Fibroblast of lung (primary cell): ENCODE results near the gene GET4.

Experiments used
- CTCF ChIP-seq, 2 donors: IDR thresholded peaks in 1 of 2; conservative IDR thresholded peaks in 1 of 2; 1 replicate in 1 of 2; 2 replicates in 1 of 2; pipeline ENCODE4 v1.5.1; 2011 to 2012; ENCODE audit warnings: low read length in 2 of 2, control low read depth in 1 of 2, inconsistent platforms in 1 of 2, low read depth in 1 of 2, mild to moderate bottlenecking in 1 of 2
- EZH2 ChIP-seq: IDR thresholded peaks from 2 replicates; pipeline ENCODE4 v1.5.1; 2012; ENCODE audit warnings: low read length, control low read depth, mild to moderate bottlenecking; ENCODE audit errors: missing control alignments

DNA sequence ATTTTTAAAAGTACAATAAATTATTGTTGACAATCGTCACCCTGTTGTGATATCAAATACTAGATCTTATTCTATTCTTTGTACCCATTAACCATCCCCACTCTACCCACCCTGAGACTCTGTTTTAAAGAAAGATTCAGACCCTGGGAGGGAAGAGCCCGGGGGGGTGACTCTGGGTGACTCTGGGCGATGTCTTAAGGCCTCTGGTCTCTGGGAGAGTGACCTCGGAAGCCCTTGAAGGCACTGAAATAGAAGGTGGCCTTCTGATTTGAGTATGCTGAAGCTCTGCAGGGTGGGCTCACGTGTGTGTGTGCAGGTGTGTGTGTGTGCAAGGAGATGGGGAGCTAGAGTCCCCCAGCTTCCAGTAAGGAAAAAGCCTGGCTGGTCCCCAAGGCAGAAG, 68.4 kb downstream of the GET4 start:
- TF ChIP-seq EZH2 (no peak), CTCF (conservative IDR thresholded peaks at IDR 0.05 in 1 of 2, IDR thresholded peaks at IDR 0.05 in 1 of 2; ENCODE audit: low read depth in 1 of 2, low read length in 2 of 2) (no peak)
